Stimulated activated CD8-positive, alpha-beta memory T cell treated with anti-CD3 and anti-CD28 coated beads, Interleukin-12 subunit alpha, Interleukin-12 subunit beta, amount 100 ng/mL, for 1 hour (primary cell): Measurements from ENCODE around the gene SIGLEC1.

Experiments used
- DNase-seq: peaks from one replicate; pipeline ENCODE4 v3.0.0-alpha.2; 2020; ENCODE audit warnings: low read depth

SIGLEC1 gene

DNA sequence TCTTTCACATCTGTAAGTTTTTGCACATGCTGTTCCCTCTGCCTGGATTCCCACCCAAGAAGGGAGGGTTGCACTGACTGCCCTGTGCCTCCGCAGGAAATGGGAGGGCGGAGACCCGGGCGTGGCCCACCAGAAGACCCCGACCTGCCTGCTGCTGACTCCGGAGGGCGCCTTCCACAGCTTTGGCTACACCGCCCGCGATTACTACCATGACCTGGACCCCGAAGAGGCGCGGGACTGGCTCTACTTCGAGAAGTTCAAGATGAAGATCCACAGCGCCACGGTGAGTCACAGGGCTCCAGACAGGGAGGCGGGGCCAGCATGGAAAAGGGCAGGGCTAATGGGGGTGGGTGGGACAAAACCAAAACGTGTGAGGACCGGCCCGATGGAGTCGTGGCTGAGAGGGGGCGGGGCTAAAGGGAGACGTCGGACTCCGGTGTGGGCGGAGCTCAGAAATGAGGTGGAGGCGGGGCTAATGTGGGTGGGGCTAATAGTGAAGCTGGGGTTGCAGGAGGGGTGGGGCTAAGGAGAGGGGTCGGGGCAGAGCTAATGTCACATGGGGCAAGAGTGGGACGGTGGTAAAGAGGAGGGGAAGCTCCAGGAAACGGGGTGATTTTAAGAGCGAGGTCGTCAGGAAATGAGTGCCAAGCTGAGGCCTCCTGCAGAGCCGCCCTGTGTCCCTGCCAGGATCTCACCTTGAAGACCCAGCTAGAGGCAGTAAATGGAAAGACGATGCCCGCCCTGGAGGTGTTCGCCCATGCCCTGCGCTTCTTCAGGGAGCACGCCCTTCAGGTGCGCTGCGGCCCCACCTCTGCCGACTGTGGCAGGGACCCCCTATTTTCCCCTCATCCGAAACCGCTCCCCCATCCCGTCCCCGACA, 32.6 kb upstream of the SIGLEC1 start:
- DNase-seq = peak; percentile 39

DNA sequence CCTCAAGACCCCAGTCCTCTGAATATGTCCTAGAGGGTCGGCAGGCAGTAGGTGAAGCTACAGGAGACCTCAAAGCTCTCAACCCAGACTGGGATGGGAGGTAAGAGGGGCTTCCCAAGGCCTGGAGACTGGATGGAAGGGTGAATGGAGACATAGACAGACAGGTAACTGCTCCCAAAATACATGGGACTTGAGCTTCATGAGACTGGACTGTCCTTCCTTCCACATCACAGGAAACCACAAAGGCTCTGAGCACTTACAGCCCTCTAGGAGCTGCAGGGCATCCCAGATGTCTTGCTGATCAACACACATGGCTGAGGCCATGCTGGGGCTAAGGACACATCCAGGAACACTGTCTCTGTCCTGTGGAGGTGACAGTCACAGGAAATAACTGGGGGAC, 31.6 kb upstream of the SIGLEC1 start:
- no peak for DNase-seq

DNA sequence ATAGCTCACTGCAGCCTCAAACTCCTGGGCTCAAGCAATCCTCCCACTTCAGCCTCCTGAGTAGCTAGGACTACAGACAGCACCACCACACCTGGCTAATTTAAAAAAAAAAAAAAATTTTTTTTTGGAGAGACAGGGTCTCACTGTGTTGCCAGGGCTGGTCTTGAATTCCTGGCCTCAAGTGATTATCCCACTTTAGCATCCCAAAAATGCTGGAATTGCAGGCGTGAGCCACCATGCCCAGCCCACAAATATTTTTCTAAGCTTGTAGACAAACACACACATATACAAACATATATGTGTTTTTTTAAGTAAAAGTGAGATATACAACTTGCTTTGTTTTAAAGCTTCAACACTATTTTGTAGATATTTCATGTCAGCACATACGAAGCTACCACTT, 30.9 kb upstream of the SIGLEC1 start:
- no peak for DNase-seq

DNA sequence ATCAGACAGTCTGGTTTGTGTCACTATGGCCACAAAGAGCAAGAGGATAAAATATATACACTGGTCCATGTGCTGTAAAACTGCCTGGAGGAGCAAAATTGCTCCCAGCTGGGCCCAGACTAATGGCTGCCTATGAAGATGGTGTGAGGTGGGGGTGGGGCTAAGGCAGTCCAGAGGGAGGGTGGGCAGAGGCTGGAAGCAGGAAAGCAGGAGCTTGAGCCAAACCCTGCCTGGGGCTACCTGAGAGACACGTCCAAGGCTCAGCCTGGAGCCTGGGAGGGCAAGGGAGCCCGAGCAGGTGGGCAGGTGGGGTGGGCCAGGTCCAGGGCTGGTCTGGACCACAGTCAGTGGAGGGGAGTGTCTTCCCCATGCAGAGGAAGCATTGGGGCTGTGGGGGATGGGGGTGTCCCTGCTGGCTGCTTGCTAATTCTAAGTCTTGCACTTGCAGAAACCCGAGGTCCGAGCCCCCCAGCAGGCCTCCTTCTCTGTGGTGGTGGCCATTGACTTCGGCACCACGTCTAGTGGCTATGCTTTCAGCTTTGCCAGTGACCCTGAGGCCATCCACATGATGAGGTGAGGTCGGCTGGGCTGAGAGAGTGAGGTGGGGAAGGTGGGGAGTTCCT, 29.5 kb upstream of the SIGLEC1 start:
- no peak for DNase-seq

DNA sequence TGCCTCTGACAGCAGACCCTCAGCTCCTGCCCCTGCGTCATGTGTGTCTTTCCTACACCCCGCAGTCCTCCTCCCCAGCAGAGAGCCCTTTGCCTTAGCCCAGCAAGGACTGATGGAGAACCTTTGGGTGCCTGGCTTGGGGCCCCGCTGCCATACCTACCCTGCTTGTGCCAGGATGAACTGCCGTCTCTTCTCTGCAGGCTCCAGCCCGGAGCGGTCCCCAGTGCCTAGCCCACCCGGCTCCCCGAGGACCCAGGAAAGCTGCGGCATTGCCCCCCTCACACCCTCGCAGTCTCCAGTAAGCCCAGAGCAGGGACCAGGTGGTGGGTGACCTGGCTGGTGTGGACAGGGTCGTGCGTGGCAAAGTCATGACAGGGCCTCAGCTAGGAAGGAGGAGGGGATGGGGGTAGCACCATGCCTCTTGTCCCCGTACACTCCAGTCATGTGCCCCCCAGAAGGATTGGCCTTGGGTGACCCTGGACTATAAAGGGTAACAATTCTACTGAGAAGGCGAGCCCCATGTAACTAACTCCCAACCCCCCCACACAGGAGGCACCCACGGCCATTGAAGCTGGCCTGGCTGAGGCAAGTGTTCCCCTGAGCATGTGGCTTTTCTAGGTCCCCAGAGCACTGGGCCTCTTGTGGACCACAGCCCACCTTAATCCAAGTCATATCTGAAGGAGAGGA, 28.4 kb upstream of the SIGLEC1 start:
- DNase-seq = no peak

DNA sequence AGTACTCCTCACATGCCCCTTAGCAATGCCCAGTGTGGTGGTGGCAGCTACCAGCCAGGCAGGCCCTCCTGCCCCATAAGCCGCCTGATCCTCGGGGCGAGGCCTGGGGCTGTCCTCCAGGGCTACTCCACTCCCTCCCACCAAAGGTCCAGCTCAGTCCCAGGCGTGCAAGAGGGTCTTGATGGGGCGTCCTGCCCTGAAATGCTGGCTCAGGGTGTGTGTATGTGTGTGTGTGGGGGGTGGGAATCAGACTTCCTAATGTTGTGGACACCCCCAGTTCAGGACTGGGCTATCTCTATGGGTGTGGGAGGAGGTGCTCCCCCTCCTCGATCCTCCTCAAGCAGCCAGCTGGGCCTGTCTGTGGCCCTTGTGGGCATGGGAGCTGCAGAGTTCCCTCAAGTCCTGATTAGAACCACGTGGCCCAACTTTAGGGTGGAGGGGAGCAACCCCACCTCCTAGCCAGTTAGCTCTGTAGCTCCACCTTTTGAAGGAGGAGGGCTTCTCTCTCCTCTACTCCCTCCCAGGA, 27.6 kb upstream of the SIGLEC1 start:
- DNase-seq = no peak

DNA sequence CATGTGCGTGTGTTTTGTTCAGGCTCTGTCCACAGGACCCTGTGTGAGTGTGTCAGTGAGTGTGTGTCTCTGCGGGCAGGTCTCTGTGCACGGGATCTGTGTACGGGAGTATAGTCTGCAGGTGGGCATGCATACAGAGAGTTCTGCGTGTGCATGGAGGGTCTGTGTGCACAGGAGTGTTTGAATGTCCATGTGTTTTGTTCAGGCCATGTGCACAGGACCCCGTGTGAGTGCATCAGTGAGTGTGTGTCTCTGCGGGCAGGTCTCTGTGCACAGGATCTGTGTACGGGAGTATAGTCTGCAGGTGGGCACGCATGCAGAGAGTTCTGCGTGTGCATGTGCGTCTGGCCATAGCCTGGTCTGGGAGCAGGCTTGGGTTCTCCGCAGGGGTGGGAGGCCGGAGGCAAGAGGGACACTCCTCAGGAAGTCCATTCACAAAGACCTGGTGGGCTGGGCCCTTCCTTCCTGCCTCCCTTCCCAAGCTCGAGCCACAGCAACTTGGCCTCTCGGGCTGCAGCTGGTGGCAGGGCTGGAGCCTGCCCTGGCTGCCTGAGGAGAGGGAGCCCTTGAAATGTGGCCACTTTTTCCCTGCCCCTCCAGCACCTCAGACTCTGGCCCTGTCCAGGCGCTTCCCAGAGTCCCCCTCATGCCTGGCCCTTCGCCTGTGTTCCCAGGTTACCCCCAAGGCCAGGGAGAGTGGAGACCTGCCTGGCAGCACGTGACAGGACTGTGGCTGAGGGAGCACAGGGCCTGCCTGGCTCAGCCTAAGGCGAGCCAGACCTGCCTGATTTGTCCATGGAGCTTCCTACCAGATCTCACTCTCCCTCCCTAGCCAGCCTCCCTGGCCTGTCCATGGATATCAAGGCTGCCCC, 26.9 kb upstream of the SIGLEC1 start:
- no peak for DNase-seq

DNA sequence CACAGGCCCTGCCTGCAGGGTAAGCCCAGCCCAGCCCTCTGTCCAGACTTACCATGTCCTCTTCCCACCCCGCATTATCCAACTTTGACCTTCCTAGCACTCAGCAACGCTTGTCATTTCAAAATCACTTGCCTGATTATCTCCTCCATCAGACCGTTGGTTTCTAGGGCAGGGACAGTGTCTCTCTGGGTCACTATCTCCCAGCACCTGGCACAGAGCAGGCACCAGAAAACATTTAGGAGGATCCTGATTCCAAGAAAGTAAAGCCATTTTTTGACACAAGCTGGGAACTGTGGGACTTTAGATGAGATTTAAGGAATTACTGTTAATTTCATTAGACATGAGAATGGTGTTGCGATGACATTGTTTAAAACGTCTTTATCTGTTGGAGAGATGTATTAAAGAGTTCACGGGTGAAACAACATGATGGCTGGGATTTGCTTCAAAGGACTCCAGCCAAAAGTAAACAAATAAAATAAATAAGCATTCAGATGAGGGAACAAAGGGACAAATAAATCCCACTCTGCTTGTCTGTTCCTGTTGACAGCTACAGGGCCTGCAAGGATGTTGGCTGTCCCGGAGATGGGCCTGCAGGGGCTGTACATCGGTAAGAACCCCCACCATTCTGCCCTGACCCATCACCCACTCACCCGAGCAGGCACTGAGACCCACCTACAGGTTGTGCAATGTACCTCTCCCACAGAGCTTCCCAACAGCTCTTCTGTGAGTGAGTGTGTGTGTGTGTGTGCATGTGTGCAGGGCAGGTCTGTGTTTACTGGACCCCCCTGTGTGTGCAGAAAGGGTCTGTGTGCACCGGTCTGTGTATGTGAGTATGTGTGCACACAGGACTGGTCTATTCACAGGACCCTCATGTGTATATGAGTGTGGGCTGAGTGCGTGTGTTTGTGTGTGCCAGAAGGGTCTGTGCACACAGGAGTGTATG, 26.0 kb upstream of the SIGLEC1 start:
- no peak for DNase-seq

DNA sequence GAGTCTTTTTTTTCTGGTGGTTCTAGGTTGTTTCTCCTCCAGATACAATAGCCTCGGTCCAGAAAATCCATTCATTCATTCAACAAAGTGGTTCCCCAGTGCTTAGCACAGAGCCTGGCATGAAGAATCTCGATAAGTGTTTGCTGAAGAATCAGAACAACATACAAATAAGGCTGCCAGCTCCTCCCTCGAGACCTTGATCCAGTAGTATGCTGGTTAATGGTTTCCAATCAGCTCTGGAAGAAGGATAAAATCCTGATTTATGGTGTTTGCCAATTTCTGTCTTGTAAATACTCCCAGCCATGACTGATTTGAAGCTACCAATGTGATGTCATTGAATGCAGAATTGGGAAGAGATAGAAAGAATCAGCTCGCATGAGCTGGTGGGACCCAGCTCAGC, 23.4 kb upstream of the SIGLEC1 start:
- DNase-seq = no peak

DNA sequence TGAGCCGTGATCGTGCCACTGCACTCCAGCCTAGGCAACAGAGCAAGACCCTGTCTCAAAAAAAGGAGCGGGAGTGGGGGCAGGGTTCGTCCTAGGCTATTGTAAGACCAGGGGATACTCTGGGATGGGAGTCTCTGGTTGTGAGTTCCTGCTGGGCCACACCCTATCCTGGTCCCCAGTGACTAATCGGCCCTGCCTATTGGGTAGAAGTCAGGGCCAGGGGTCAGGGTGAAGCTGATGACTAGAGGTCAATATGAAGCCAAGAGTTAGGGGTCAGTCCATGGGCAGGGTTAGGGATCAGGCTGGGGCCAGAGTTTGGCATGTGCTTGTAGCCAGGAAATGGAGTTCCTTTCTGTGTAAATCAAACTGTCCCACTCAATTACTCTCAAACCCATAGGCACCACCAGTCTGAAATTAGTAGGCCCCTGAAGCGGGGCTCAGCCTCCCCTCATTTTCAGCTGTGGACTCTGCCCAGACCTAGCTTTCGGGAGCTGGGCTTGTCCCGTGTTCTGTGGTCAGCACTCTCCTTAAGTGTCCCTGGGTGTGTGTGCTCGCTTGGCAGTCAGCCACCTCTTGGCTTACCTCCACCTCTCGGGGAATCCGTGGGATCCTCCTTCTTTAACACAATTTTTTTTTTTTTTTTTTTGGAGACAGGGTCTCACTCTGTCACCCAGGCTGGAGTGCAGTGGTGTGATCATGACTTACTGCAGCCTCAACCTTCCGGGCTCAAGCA, 21.9 kb upstream of the SIGLEC1 start:
- no peak for DNase-seq

DNA sequence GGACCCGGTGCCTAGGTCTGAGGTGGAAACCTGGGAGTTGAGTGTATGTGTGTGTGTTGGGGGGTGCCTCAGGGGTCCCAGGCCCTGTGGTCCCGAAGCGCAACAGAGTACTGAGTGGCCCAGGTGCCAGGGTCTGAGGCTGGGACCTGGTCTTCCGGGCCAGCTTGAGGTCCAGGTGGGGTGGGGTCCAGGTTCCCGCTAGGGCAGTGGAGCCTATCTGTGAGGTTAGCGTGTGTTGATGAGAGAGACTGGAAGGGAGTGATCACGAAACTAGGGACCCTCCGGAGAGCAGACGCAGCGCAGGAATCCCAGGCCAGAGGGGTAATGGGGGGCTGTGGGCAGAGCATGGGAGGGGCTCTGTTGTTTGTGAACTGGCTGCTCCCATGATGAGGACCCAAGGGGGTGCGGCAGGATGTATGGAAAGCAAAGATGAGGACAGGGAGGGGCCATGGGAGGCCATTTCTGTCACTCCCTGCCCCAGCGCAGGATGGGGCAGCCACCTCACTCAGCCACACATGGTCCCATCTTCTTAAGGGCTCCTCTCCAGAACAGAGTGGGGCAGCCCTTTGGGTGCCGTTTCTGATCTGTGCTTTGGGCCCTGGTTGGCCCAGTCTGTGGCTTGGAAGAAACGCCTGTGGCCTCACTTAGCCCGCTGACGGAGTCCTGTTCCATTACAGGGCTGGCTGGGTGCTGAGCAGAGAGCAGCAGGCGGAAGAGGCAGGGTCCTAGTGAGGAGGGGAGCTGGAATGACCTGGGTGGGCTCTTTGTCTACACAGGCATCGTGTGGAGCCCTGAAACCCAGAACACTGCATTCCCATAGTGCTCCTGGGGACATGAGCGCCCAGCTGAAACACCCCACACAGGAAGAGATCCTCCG, 21.0 kb upstream of the SIGLEC1 start:
- DNase-seq = no peak

DNA sequence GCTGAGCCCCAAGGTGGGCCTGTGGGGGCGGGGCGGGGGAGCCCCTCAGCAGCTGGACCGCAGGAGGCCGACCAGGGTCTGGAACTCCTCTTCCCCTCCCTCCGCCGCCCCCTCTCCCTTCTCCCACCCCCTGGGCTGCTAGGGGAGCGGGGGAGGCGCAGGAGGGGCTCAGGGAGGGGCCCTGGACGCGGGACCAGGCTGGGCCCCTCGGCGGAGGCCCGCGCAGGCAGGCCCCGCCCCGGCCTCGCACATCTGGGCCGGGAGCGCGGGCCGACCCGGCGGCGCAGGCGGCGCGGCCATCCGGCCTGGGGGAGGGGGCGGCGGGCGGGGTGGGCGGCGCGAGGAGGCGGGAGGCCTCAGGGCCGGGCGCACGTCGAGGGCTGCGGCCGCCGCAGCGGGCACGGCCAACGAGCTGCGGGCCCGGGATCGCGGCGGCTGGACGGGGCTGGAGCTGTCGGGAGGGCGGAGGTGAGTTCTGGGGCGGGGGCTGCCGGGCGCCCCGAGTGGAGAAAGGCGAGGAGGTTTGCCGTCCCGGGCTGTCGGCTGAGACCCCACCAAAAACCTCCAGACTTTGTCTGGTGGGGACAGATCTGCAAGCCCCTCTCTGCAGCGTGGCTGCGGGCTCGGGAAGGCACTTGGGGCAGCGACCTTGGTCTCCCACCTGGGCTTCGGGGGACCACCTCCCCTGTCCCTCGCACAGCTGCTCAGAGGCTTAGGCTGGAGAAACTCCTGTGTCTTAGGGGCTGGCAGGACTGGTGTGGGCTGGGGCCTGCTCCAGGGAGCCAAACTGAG, 20.1 kb upstream of the SIGLEC1 start, which contains the start of gene HSPA12B:
HSPA12B (plus strand) TSS at position 359 of the 792 bp plus-strand sequence. CDS start 5,990 bp downstream, outside the sequence.
- DNase-seq = no peak

DNA sequence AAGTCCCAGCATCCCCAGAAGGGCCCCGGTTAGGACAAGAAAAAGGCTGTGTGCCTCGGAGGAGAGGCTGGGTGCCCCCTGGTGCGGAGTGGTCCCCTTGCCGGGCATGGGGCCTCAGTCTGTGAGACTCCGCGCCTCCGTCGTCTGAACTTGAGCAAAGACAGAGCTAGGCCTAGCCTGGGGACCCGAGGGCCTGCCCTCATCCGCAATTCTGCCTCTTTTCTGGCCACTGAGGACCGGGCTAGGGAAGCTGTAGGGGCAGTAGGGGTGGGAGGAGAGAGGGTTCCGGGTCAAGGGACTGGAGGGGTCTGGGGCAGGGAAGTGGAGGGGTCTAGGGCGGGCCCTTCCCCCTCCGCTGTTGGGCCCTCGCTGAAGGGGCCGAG, 19.5 kb upstream of the SIGLEC1 start:
- no peak for DNase-seq

DNA sequence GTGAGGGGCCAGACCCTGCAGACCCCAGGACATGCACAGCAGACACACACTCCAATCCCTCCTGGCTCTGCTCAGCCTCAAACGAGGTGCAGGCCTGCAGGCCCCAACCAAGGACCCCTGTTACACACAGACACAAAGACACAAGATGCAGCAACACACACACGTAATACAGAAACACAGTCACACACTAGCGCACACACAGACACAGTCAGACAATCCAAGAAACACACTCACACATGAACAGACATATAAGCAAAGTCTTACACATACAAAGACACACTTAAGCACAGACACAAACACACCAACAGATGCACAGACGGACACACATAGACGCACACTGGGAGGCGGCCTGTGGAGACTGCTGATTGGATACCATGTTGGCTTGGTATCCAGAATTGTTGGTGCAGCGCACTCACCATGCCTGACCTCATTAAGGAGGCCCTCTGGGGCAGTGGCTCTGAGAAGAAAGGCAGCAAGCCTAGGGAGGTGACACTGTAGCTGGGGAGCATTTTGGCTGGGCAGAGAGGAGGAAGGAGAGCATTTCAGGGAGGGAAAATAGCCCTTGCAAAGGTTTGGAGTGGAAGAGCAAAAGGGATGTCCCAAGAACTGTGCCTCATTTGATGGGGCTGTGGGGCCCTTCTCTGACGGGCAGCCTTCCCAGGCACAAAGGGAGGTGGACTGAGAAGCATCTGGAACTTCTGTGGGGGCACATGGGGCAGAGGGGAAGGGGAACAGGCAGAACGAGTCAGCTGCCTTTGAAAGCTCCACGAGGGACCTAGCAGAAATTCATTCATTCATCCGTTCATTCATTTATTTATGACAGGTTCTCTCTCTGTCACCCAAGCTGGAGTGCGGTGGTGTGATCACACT, 18.6 kb upstream of the SIGLEC1 start:
- no peak for DNase-seq

DNA sequence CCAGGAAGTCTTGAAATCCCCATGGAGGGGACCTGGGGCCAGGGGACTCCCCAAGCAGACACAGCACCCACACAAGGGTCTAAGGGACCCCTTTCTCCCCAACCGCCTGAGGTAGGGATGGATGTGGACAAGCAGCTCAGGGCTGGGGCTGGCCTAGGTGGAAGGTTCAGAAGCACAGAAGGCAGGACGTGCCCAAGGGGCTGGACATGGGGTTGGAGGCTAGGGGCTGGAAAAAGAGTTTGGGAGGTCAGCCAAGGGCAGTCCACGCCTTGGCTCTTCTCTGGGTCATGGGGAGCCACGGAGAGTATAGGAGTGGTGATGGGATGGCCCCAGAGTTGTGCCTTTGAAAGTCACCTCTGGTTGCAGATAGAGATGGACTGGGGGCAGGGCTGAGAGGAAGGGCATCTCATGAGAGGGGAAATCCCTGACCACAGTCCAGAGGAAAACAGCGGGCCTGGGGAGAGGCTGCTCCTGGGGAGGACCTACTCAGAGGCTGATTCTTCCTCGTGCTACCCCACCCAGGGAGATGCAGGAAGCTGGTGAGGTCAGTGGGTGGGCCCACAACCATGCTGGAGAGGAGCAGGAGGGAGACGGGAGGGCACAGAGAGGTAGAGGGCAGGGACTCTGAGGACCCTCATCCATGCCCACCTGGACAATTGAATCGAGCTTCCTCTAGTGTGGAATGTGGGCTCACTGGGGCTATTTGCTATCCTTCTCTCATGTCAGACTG, 17.6 kb upstream of the SIGLEC1 start:
- no peak for DNase-seq

DNA sequence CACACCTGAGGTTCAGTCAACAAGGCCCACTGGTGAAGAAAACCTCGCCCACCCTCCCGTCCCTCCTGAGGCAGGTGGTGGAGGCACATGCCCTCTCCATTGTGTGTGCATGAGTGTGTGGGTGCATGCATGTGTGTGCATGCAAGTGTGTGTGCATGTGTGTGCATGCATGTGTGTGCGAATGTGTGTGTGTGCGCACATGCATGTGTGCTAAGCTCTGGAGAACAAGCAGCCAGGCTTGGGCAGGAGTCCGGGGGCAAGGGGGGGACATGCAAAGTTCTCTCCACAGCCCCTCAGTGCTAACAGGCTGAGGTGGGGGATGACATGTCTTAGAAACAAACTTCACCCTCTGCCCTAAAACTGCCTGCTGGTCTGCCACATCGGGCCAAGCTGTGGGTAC, 17.0 kb upstream of the SIGLEC1 start:
- no peak for DNase-seq
